NCI-H1048 (cell line): ENCODE results near the gene ELP6.

Source experiments
- DNase-seq: peaks from one replicate; lab custom pipeline; 2025; lab: John Stamatoyannopoulos, UW

The ELP6 gene, protein sequence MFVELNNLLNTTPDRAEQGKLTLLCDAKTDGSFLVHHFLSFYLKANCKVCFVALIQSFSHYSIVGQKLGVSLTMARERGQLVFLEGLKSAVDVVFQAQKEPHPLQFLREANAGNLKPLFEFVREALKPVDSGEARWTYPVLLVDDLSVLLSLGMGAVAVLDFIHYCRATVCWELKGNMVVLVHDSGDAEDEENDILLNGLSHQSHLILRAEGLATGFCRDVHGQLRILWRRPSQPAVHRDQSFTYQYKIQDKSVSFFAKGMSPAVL

DNA sequence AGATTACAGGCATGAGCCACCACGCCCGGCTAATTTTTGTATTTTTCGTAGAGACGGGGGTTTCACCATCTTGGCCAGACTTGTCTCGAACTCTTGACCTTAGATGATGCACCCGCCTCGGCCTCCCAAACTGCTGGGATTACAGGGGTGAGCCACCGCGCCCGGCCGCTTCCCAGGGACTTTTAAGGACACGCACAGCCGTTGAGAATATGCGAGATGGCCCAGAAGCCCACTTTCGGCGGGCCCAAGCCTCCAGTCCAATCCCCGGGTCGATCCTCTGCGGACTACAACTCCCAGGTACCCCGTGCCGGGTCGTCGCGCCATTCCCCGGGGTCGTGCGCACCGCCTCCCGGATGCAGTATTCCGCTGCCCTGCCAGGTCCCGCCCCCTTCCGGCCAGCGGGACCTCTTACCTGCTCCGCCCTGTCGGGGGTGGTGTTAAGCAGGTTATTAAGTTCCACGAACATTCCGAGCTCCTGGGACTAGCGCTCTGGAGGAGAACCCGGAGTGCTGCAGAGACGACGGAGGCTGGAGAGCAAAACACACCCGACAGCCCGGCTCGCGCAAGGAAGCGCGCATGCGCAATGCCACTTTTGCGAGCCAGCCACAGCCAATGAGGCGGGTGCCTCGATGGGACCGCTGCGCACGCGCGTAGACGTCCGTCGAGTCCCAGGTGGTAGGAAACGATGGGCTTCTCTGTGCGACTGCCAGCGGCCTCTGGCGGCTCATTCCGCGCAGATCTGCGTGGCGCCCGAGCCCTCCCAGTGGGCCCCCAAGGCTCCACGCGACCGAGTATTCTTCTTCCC, at the start of gene ELP6:
ELP6 (minus strand) TSS at position 588 of the 805 bp plus-strand sequence; CDS start at position 466, 122 bp downstream.
- peak; percentile 92 for DNase-seq

- no peak for DNase-seq
Measured at GRCh38 chr3:47556351-47556750, 42.8 kb upstream of the ELP6 start.

DNA sequence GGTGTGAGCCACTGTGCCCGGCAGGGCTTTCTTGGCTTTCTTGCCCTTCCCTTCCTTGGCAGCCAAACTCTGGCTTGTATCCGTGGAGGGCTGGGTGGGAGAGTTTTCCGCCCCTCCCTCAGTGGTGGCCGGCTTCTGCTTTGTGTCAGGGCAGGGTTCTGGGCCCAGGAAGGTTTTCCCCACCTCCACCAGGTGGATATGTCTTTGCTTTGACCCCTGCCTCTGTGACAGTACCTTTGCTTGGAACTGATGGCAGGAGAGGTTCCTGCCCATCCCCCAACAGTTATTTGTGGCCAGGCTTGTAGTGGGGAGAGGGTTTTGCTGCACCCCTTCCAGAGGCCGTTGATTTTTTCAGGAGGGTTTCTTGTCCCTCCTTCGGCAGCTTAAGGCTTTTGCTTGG, 40.8 kb upstream of the ELP6 start:
- DNase-seq = no peak

DNA sequence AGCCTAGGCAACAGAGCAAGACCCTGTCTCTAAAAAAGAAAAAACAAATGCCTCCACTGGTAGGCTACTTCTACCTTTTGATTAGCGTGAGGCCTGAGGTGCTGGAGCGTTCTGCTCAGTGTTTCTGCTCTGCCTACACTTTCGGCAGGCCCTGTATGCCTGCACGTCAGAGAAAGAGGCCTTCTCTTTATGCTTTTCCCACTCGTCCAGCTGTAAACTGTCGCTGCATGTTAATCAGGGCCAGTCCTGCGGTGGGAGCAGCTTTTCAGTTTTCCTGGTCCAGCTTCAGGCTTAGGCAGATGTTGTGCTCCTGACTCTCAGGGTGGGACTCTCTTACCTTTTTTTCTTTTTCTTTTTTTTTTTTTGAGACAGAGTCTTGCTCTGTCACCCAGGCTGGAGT, 39.9 kb upstream of the ELP6 start:
- DNase-seq = no peak

- no peak for DNase-seq
Measured at GRCh38 chr3:47542471-47543173, 29.1 kb upstream of the ELP6 start.

DNA sequence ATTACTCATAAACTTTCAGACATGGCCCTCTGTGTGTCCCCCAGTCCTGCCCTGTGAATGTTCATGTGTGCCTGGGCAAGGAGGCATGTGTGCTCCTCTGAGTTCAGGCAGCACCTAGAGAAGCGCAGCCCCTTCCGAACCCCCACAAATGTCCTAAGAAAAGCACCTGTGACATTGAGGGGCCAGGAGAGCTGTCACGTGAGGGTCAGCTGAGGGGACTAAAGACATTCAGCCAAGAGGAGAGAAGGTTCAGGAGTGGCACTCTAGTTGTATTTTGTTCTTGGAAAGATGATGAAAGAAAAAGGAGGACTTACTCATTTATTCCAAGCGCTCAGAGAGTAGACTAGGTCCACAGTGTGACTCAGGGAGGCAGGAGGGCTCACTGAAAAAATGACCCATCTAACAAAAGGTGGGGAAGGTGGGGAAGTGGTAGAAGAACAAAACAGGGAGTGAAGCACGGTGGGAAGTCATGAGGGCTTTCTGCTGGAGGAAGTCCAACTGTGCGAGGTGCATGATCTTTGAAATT, 28.1 kb upstream of the ELP6 start:
- DNase-seq = no peak

- no peak for DNase-seq
Measured at GRCh38 chr3:47540281-47540680, 26.8 kb upstream of the ELP6 start.

GRCh38 chr3:47536967-47537366, 23.5 kb upstream of the ELP6 start:
- DNase-seq = no peak

- DNase-seq = no peak
Measured at GRCh38 chr3:47536221-47536891, 22.8 kb upstream of the ELP6 start.

GRCh38 chr3:47533996-47534454, 20.5 kb upstream of the ELP6 start:
- DNase-seq = no peak

DNA sequence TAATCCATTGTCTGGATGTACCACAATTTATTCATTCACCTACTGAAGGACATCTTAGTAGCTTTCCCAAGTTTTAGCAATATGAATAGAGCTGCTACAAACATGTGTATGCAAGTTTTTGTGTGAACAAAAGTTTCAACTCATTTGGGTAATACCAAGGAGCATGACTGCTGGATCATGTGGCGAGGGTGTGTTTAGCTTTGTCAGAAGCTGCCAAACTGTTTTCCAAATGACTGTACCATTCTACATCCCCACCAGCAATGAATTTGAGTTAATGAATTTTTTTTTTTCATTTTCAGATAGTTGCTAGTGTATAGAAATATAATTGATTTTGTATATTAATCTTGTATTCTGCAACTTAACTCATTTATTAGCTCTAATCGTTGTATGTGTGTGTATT, 20.0 kb upstream of the ELP6 start:
- DNase-seq = no peak

DNA sequence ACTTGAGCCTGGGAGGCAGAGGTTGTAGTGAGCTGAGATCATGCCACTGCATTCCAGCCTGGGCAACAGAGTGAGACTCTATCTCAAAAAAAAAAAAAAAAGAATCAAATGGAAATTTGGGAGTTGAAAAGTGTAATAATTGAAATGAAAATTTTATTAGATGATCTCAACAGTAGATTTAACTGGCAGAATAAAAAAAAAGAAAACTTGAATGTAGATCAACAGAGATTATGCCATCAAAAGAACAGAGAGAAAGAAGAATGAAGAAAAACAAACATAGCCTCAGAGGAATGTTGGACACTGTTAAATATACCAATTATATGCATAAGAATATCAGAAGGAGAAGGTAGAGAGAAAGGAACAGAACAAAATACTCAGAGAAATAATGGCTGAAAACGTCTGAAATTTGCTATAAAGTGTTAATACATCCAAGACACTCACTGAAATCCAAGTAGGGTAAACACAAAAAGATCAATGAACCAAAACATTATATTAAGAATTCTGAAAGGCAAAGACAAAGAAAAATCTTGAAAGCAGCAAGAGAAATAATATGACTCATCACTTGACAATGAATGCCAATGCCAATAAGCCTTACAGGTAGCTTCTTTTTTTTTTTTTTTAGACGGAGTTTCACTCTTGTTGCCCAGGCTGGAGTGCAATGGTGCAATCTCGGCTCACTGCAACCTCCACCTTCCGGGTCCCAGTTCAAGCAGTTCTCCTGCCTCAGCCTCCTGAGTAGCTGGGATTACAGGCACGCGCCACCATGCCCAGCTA, 14.6 kb upstream of the ELP6 start:
- no peak for DNase-seq

- DNase-seq = no peak
Measured at GRCh38 chr3:47525617-47526016, 12.1 kb upstream of the ELP6 start.

DNA sequence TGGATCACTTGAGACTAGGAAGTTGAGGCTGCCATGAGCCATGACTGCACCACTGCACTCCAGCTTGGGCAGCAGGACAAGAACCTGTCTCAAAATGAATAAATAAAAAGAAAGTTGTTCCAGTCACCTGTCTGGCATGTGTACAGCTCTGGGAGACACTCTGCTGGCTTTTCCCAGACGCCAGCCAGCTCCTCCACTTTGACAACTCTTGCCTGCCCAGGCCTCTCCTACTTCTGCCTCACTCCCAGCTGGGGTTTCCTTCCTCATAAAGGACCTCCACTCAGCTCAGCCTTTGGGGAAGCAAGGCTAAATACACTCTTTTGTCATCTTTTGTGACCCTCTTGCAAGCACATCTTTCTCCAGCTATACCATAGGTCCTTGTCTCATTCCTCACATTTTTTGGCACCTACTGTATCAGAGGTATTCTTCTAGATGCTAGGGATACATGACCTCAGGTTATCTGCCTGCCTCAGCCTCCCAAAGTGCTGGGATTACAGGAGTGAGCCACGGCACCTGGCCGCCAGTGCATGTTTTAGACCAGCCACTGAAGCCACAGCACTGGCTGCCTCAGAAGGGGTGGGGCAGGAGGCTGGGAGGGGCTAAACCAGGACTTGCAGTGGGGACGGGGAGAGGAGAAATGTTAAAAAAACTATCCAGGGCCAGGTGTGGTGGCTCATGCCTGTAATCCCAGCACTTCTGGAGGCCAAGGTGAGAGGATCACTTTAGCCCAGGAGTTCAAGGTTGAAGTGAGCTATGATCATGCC, 10.0 kb upstream of the ELP6 start:
- no peak for DNase-seq

- peak; percentile 78 for DNase-seq
Measured at GRCh38 chr3:47522082-47522987, 8.8 kb upstream of the ELP6 start.

DNA sequence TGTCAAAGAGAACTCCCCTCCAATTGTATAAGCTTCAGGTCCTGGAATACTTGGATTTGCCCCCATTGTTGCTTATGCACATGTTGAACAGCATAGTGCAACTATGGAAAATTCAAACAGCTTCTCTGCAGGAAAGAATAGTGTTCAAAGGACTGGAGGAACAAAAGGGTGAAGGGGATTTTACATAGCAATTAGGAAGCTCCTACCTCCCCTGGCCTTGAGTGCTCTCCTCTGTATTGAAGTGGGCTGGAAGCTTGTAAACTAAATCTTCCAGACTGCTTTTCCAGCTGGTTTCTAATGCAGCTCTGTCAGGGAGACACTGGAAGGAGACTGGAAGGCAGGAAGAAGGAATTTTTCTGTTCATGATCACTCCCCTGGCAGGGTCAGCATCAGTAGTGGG, 7.2 kb upstream of the ELP6 start:
- DNase-seq = no peak

- DNase-seq = no peak
Measured at GRCh38 chr3:47517937-47518336, 4.4 kb upstream of the ELP6 start.

DNA sequence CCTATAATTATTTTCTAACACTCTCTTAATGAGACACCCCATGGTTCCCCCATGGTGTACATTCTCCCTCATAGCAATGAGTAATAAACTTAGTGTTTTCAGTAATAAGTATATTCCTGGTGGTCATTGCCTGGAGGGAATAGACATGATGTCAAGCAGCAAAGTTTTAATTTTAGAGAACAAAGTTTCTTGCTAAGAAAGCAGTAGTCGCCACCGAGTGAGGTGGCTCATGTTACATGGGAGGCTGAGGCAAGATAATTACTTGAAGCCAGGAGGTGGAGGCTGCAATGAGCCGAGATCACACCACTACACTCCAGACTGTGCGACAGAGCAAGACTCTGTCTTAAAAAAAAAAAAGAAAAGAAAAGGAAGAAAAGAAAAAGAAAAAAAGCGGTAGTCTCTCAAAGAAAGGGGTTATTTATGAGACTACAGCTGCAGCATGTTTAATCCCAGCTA, 2.4 kb upstream of the ELP6 start:
- DNase-seq = no peak

- DNase-seq = no peak
Measured at GRCh38 chr3:47515100-47515499, 1.6 kb upstream of the ELP6 start.
